GM12874 (cell line): ENCODE results near the gene C18orf63.

Experiments
- CTCF ChIP-seq: IDR thresholded peaks from 2 replicates; pipeline ENCODE4 v1.5.1; 2011; ENCODE audit warnings: low read depth, mild to moderate bottlenecking, control low read depth, low read length, moderate library complexity; ENCODE audit not compliant: insufficient read depth

C18orf63 gene

GRCh38 chr18:74315464-74316256 is at the start of gene C18orf63:
Gene C18orf63 (plus strand): TSS chr18:74315839. CDS start chr18:74317866, 2,027 bp downstream.
- TF ChIP-seq CTCF = no peak

- no peak for TF ChIP-seq CTCF
Observed at GRCh38 chr18:74266161-74266560, 49.5 kb upstream of the C18orf63 start.

GRCh38 chr18:74268175-74268574 is 47.5 kb upstream of the C18orf63 start:
- TF ChIP-seq CTCF = no peak

- TF ChIP-seq CTCF = no peak
Observed at GRCh38 chr18:74268933-74269620, 46.6 kb upstream of the C18orf63 start.

- no peak for TF ChIP-seq CTCF
Observed at GRCh38 chr18:74271635-74272034, 44.0 kb upstream of the C18orf63 start.

GRCh38 chr18:74273394-74273793 is 42.2 kb upstream of the C18orf63 start:
- no peak for TF ChIP-seq CTCF

GRCh38 chr18:74274700-74275099 is 40.9 kb upstream of the C18orf63 start:
- no peak for TF ChIP-seq CTCF
